Amygdala (tissue), 56 donors: ENCODE results near the gene NUP50.

Experiments
- DNase-seq, 56 donors: peaks; one replicate each; lab custom pipeline; 2025; lab: John Stamatoyannopoulos, UW

NUP50 gene

GRCh38 chr22:45157907-45158306, 5.8 kb upstream of the NUP50 start:
- DNase-seq: no peak

DNA sequence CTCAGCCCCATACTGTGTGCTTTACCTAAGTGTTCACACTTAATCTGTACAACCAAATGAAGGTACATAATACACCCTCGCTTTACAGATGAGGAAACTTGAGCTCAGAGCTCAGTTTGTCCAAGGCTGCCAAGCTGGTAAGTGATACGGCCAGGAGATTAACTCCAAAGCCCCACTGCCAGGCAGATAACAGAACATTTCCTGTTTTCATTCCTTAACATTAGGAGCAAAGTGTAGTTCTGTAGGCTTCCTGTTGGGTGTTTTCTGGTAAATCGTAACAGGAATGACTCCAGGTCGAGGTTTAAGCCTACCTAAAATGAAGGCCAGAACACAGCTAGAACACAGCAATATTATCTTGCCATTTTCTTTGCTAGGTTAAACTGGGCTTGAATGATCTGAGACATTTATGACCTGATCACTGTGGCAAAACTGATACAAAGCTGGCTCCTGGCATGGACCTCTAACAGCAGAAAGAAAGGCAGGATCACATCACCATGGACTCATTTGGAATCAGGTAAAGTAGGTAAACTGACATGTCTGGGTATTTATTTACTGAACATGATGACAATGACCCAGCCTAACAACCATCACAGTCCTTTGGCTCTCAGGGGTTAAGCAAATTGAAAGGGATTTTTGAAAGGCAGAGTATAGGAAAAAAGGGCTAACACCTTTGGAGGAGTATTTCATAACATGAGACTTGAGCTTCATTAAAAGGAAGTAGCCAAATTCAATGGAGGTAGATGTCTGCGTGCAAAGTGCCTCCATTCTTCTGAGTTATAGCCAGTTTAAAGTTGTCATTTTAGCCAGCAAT, 3.9 kb upstream of the NUP50 start:
- DNase-seq: no peak

DNA sequence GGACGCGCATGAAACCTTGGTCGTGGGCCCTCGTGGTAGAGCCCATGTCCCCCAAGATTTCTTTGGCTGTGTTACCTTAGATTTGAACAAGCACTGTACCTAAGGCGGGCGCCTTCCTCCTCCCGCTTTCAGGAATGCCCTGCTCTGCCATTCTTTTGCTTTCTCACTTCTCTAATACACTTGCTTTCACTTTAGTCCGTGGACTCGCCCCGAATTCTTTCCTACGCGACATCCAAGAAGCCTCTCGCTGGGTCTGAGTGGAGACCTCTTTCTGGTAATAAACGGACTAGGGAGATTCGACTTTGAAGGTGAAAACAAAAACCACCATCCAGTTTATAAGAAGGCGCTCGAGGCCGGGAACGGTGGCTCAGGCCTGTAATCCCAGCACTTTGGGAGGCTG, 1.2 kb upstream of the NUP50 start:
- DNase-seq: no peak

- peak in 1 of 56 donors; percentile 41 for DNase-seq
Observed at GRCh38 chr22:45163099-45163450, 650 bp upstream of the NUP50 start.

GRCh38 chr22:45164270-45165088, 754 bp downstream of the NUP50 start:
- peak in 12 of 56 donors; percentile 16 to 53 (median 36) for DNase-seq

GRCh38 chr22:45166932-45167331, 3.2 kb downstream of the NUP50 start:
- no peak for DNase-seq

- DNase-seq: no peak
Observed at GRCh38 chr22:45169591-45170466, 6.1 kb downstream of the NUP50 start.

DNA sequence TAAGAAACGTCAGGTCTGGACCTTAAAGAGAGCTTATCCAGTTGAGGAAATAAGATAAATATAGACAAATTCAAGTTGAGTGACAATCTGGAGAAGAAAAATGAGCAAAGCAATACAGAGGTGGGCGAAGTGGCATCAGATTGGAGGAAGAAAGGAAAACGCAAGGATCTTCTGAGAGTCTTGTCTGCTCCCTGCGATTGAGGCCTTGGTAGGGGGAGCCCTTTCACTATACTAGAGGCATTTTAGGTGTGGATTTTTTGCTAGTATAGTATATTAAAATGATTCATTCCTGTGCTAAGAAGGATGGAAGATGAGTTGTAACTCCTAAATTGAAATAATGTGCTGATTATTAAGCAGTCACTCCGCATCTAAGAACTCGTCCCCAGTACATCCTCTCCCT, 8.1 kb downstream of the NUP50 start:
- no peak for DNase-seq

DNA sequence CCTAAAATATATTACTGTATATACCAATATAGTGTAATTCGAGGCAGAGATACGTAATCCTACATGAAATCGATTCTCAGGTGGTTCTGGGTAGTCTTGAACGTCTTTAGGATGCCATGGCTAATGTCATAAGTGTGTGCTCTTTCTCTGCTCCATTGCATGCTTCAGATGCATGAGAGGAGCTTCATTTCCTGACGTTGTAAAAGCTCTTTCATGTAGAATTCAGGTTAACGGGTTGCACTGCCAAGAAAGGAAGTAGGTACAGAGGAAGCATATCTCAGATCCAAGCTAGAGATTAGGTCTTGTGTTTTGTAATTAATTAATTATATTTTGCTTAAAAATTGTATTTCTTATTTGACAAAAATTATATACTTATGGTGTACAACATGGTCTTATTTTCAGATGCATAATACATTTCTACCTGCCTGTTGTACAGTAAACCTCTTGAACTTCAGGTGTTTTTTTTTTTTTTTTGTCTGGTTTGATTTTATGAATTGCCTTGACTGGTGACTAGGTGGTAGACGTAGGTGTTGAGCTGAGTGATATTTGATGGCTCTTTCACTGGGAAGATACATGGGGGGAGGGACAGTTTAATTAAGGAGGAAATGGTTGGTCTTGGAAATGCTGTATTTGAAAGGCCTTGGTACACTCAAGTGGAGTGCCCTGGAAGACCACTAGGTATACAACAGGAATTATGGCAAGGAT, 9.3 kb downstream of the NUP50 start:
- DNase-seq: no peak

DNA sequence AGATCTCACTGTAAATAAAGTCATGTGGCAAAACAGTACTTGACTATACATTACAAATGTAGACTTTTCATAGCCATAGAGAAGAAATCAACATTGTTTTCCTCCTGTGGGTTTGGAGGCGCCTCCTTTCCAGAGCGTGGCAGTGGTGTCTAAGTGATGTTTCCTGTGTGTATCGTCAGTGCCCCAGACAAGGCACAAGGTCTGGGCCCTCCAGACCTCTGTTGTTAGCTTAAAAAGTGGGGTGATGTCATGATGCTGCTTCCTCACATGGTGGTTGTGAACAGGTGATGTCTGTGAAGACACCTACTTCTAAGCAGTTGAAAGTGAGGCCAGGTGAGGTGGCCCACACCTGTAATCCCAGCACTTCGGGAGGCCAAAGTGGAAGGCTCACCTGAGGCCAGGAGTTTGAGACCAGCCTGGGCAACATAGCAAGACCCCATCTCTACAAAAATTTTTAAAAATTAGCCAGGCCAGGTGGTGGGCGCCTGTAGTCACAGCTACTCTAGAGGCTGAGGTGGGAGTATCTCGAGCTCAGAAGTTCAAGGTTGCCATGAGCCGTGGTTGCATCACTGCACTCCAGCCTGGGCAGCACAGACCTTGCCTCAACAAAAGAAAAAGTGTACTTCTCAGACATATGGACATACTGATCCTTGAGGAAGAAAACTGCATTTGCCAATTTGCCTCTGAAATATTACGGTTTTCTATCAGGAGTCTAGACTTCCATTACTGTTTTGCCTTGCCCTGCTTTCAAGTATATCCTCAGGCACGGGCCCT, 15.7 kb downstream of the NUP50 start:
- no peak for DNase-seq

- no peak for DNase-seq
Observed at GRCh38 chr22:45180146-45180679, 16.5 kb downstream of the NUP50 start.

GRCh38 chr22:45181240-45181639, 17.5 kb downstream of the NUP50 start:
- no peak for DNase-seq

- DNase-seq: no peak
Observed at GRCh38 chr22:45181766-45182165, 18.0 kb downstream of the NUP50 start.

- no peak for DNase-seq
Observed at GRCh38 chr22:45183974-45184373, 20.2 kb downstream of the NUP50 start.

DNA sequence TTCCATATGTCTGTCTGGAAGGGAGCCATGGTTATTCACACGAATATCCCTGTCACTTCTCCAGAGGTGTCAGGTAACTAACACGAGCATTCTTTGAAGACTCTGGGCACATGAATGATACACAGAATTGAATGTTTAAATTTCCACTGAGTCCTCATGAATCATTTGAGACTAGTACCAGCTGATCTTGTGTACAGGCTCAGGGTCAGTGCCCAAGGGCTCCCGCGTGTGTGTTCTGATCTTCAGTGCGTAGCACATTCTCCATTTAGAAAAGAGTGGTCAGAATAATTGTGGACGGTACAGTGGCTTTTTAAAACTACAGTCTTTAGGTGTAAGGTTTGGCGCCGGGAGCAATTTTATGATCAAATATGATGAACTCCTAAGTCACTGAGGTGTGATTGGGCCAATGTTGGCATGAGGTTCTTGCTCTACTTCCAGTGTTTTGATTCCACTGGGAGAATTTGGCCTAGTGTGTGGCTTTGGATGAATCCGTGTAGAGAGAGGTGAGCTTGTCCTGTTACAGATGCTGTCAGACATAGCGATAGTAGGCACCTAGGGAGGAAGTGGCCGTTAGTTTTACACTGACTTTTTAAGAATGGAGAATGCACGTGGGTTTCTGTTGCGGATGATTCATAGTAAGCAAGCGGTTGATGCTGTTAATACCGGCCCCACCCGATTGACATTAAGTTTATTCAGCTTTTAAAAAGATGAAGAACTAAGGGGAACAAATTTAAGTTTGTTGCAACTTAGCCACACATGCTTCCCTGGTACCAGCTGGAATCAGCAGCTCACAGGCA, 22.2 kb downstream of the NUP50 start:
- DNase-seq: no peak

DNA sequence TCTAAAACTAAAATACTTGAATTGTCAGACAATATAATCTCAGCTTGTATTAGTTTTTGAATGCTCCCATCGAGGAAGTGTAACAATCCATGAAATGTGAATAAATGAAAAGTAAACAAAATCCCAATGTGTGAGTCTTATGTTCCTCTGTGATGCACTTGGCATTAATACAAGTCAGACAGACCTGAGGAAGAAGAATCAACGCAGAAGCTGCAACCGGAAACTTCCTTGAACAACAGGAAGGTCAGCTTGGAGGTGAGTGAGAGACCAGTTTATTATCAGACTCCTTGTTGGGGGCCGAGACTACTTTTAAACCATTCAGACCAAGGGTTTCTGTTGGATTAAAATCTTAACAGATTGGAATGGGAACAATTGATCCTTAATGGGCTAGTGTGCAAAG, 24.2 kb downstream of the NUP50 start:
- no peak for DNase-seq

- no peak for DNase-seq
Observed at GRCh38 chr22:45188779-45189178, 25.1 kb downstream of the NUP50 start.

DNA sequence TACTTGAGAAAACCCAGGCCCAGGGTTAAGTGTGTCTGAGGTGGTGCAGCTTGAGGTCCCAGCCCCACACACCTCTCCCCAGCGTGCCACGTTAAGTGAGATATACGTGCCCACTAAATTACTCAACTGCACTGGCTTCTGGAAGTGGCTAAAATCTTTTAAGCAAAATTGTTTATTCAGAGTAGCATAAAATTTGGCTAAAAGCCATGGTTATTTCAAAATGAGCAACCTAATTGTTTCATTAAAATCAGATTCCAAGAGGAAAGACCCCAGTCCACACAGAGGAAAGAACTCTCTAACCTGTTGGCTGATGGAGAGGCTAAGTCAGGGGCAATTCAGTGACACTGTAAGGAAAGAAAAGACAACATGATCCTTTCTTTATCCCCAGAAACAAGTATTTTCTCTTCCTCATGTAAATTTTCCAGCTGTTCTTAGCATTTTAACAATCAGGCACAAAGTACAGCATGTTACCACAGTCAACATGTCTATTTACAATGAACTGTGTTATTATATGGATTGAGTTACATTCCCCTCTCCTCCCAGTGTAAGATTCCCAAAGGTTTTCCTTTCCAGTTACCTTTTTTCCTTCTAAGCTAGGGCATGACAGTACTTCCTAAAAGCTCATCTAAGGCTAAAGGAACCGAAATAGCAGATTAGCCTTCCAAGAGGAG, 26.6 kb downstream of the NUP50 start:
- no peak for DNase-seq
